K562 (cell line): ENCODE data around the gene NCAPD2. TPM values are rescaled to one million over a fixed set of nuclear protein-coding genes. Genes with fewer than 3 reads are reported as not detected.

Source experiments
- ARID4B ChIP-seq: sonication (generic); formaldehyde crosslinking; IDR thresholded peaks from 2 replicates; pipeline ENCODE4 v1.8.0; 2022; ENCODE audit warnings: mild to moderate bottlenecking, missing genetic modification reagents
- ASH1L ChIP-seq: fragments of 450-650 bp; IDR thresholded peaks from 2 replicates; pipeline ENCODE4 v1.6.1; 2018; ENCODE audit warnings: borderline replicate concordance, mild to moderate bottlenecking, low read depth; ENCODE audit not compliant: partially characterized antibody
- DDX20 ChIP-seq: fragments of 450-650 bp; IDR thresholded peaks from 2 replicates; pipeline ENCODE4 v1.6.1; 2016; ENCODE audit warnings: missing genetic modification characterization, low read depth, mild to moderate bottlenecking, missing compliant biosample characterization, moderate library complexity
- ETV6 ChIP-seq, 3 experiments: fragments of 150-350 bp in 1 of 3; sonication (generic) in 1 of 3; formaldehyde crosslinking in 1 of 3; IDR thresholded peaks; 2 replicates each; pipeline versions ENCODE4 v1.6.1 to v1.8.0; 2014 to 2022; ENCODE audit warnings: borderline replicate concordance in 2 of 3, low read depth in 2 of 3, antibody characterized with exemption in 1 of 3, low read length in 1 of 3, mild to moderate bottlenecking in 1 of 3, missing genetic modification reagents in 1 of 3
- HBP1 ChIP-seq: fragments of 450-650 bp; formaldehyde crosslinking; IDR thresholded peaks from 2 replicates; pipeline ENCODE4 v1.4.0; 2022; ENCODE audit warnings: missing genetic modification characterization
- PYGO2 ChIP-seq: fragments of 450-650 bp; IDR thresholded peaks from 2 replicates; pipeline ENCODE4 v1.6.1; 2016; ENCODE audit warnings: mild to moderate bottlenecking, missing genetic modification characterization, moderate library complexity, missing compliant biosample characterization
- RAD21 ChIP-seq, 2 experiments: fragments of 250-450 bp in 1 of 2; fragments of 450-650 bp in 1 of 2; sonication (Bioruptor Pico) in 1 of 2; formaldehyde crosslinking in 1 of 2; IDR thresholded peaks in 1 of 2; conservative IDR thresholded peaks in 1 of 2; 2 replicates each; pipeline versions ENCODE4 v1.4.0 to v1.8.0; 2020 to 2022; ENCODE audit warnings: mild to moderate bottlenecking in 2 of 2, moderate library complexity in 1 of 2
- SIRT6 ChIP-seq: IDR thresholded peaks from one replicate; pipeline ENCODE4 v1.6.1; 2012; ENCODE audit warnings: low read depth, mild to moderate bottlenecking, control low read depth, inconsistent platforms, low read length, moderate library complexity
- TOE1 ChIP-seq, 2 experiments: fragments of 450-650 bp in 1 of 2; sonication (generic) in 1 of 2; formaldehyde crosslinking in 1 of 2; IDR thresholded peaks; 2 replicates each; pipeline versions ENCODE4 v1.7.1 to v1.8.0; 2016 to 2022; ENCODE audit warnings: borderline replicate concordance in 2 of 2, mild to moderate bottlenecking in 2 of 2, antibody characterized with exemption in 1 of 2, inconsistent platforms in 1 of 2, low read depth in 1 of 2, missing genetic modification reagents in 1 of 2, moderate library complexity in 1 of 2
- ZNF143 ChIP-seq: sonication (generic); formaldehyde crosslinking; IDR thresholded peaks from 2 replicates; pipeline ENCODE4 v1.9.0; 2022; ENCODE audit warnings: mild to moderate bottlenecking, missing genetic modification reagents
- polyA plus RNA-seq, 8 experiments: library from polyadenylated mRNA; depleted of rRNA in 4 of 8; stranded (reverse) in 5 of 8; unstranded in 3 of 8; fragments of >200 nt; fragmentation: Nextera tagmentation in 2 of 8; fragmentation: Illumina TruSeq in 1 of 8; extraction: Ambion mirVana in 2 of 8; extraction: Trizol in 1 of 8; gene quantifications; 2 replicates each; pipeline versions ENCODE4 v1.2.1 to v1.2.3, GENCODE V29; 2011 to 2014; ENCODE audit warnings: inconsistent platforms in 1 of 8, missing spikeins in 1 of 8
- total RNA-seq, 7 experiments: library from RNA; depleted of rRNA in 6 of 7; stranded (reverse); fragments of >200 nt in 6 of 7; fragmentation: Illumina TruSeq in 2 of 7; extraction: Trizol in 2 of 7; gene quantifications; 2 replicates each; pipeline versions ENCODE4 v1.2.1 to v1.2.3, GENCODE V29; 2011 to 2021; ENCODE audit warnings: low replicate concordance in 1 of 7
- TF ChIP-seq, protein P1 (sequence below): fragments of 250-450 bp; sonication (Bioruptor Pico); IDR thresholded peaks from 2 replicates; pipeline ENCODE4 v1.5.0; 2021
- TF ChIP-seq, protein P2 (sequence below), 2 experiments: fragments of 450-650 bp; IDR thresholded peaks; 2 replicates each; pipeline ENCODE4 v1.6.1; 2018; ENCODE audit warnings: mild to moderate bottlenecking in 2 of 2, low read depth in 1 of 2; ENCODE audit not compliant: partially characterized antibody in 2 of 2

Gene NCAPD2
- total and polyA plus RNA-seq, 9 of the 15 experiments (the other 6 are each of a cell fraction or from before 2014, with no cell fraction given): 16.9 to 93.7 (median 68.3) TPM

DNA sequence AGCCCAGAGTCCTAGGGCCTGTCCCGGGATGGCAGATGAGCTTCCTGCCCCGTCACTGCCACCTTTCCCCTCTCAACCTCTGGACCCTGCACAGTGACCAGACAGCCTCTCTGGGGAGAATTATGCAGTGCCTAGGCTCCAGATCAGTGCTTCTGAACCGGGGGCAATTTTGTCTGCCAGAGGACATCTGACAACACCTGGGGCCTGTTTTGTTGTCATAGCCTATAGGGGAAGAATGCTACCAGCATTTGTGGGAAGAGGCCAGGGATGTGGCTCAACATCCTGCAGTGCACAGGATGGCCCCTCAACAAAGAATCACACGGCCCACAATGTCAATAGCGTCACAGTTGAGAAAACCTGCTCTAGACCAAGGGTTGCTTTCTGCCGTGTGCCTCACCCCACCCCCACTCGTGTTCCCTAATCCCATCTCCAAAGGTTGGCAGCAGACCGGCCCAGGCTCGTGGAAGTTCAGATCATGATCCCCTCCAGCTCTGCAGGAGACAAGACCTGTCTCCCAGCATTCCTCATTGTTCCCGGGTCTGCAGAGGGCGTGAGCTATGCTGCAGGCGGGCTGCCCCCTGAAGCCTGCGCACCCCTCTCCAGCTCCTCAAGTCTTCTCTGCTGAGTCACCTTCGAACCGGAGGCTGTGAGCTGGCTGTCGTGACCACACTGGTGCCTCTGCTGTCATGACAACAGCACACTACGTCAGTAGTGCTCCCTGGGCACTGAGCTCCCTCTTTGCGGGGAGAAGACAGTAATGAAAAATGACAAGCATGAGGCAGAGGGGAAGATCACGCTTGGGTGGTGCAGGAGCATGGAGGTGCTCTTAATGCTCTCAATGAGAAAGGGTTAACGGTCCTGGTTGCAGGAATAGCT is 38.4 kb downstream of the NCAPD2 start (continued):
- TF ChIP-seq ARID4B: peak; percentile 85
- TF ChIP-seq ASH1L: no peak
- TF ChIP-seq TOE1 (IDR thresholded peaks at IDR 0.05; ENCODE audit: borderline replicate concordance): no peak
- TF ChIP-seq TOE1 (CRISPR knock-in tag; IDR thresholded peaks at IDR 0.05; ENCODE audit: borderline replicate concordance, low read depth): no peak
- TF ChIP-seq RAD21 (CRISPR knock-in tag; conservative IDR thresholded peaks at IDR 0.05 in 1 of 2, IDR thresholded peaks at IDR 0.05 in 1 of 2): no peak
- no peak for TF ChIP-seq DDX20 (tag)
- TF ChIP-seq, protein P1, sequence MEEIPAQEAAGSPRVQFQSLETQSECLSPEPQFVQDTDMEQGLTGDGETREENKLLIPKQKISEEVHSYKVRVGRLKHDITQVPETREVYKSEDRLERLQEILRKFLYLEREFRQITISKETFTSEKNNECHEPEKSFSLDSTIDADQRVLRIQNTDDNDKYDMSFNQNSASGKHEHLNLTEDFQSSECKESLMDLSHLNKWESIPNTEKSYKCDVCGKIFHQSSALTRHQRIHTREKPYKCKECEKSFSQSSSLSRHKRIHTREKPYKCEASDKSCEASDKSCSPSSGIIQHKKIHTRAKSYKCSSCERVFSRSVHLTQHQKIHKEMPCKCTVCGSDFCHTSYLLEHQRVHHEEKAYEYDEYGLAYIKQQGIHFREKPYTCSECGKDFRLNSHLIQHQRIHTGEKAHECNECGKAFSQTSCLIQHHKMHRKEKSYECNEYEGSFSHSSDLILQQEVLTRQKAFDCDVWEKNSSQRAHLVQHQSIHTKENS: no peak
- no peak for TF ChIP-seq HBP1 (CRISPR knock-in tag)
- TF ChIP-seq ETV6 (IDR thresholded peaks at IDR 0.05; ENCODE audit: borderline replicate concordance in 1 of 2, low read depth in 2 of 2, low read length in 1 of 2): no peak
- TF ChIP-seq ETV6 (CRISPR knock-in tag; IDR thresholded peaks at IDR 0.05; ENCODE audit: borderline replicate concordance): no peak
- TF ChIP-seq, protein P2, sequence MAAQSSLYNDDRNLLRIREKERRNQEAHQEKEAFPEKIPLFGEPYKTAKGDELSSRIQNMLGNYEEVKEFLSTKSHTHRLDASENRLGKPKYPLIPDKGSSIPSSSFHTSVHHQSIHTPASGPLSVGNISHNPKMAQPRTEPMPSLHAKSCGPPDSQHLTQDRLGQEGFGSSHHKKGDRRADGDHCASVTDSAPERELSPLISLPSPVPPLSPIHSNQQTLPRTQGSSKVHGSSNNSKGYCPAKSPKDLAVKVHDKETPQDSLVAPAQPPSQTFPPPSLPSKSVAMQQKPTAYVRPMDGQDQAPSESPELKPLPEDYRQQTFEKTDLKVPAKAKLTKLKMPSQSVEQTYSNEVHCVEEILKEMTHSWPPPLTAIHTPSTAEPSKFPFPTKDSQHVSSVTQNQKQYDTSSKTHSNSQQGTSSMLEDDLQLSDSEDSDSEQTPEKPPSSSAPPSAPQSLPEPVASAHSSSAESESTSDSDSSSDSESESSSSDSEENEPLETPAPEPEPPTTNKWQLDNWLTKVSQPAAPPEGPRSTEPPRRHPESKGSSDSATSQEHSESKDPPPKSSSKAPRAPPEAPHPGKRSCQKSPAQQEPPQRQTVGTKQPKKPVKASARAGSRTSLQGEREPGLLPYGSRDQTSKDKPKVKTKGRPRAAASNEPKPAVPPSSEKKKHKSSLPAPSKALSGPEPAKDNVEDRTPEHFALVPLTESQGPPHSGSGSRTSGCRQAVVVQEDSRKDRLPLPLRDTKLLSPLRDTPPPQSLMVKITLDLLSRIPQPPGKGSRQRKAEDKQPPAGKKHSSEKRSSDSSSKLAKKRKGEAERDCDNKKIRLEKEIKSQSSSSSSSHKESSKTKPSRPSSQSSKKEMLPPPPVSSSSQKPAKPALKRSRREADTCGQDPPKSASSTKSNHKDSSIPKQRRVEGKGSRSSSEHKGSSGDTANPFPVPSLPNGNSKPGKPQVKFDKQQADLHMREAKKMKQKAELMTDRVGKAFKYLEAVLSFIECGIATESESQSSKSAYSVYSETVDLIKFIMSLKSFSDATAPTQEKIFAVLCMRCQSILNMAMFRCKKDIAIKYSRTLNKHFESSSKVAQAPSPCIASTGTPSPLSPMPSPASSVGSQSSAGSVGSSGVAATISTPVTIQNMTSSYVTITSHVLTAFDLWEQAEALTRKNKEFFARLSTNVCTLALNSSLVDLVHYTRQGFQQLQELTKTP (IDR thresholded peaks at IDR 0.05; ENCODE audit: low read depth in 1 of 2, partially characterized antibody in 2 of 2): no peak
- TF ChIP-seq ZNF143 (CRISPR knock-in tag): no peak
- TF ChIP-seq SIRT6: no peak
- no peak for TF ChIP-seq PYGO2 (tag)
